Chondrocyte (in vitro differentiated cells): ENCODE data around the gene KRTAP10-10. TPM values are rescaled to one million over a fixed set of nuclear protein-coding genes. Genes with fewer than 3 reads are reported as not detected.

Source experiments
- DNase-seq: peaks from one replicate; pipeline ENCODE4 v3.0.0; 2021; ENCODE audit warnings: mixed read lengths, low spot score
- H3K27ac Mint-ChIP-seq: one replicate; pipeline ENCODE4 v1.8.0; 2021; ENCODE audit warnings: mild to moderate bottlenecking, moderate library complexity, mixed read lengths; ENCODE audit not compliant: unreplicated experiment
- H3K27me3 Mint-ChIP-seq: 2 replicates; pipeline ENCODE4 v1.8.0; 2021; ENCODE audit warnings: low read depth, mixed read lengths
- H3K36me3 Mint-ChIP-seq: 2 replicates; pipeline ENCODE4 v1.8.0; 2021; ENCODE audit warnings: low read depth, mixed read lengths
- H3K4me1 Mint-ChIP-seq: 2 replicates; pipeline ENCODE4 v1.8.0; 2021; ENCODE audit warnings: low read depth, mild to moderate bottlenecking, mixed read lengths
- H3K4me3 Mint-ChIP-seq: one replicate; pipeline ENCODE4 v1.8.0; 2021; ENCODE audit warnings: mild to moderate bottlenecking, moderate library complexity, mixed read lengths; ENCODE audit not compliant: unreplicated experiment
- H3K9me3 Mint-ChIP-seq: 2 replicates; pipeline ENCODE4 v1.8.0; 2021; ENCODE audit warnings: low read depth, mixed read lengths
- total RNA-seq: library from RNA; stranded (reverse); gene quantifications from 3 replicates; pipeline ENCODE4 v1.2.1, GENCODE V29; 2021
- TF ChIP-seq, protein P1 (sequence below): fragments of 200-600 bp; sonication (generic); IDR thresholded peaks from 2 replicates; pipeline ENCODE4 v1.5.0; 2021; ENCODE audit warnings: antibody characterized with exemption, mild to moderate bottlenecking, moderate library complexity

KRTAP10-10 gene
- total RNA-seq, 1 donor from 2014 or later: not detected

DNA sequence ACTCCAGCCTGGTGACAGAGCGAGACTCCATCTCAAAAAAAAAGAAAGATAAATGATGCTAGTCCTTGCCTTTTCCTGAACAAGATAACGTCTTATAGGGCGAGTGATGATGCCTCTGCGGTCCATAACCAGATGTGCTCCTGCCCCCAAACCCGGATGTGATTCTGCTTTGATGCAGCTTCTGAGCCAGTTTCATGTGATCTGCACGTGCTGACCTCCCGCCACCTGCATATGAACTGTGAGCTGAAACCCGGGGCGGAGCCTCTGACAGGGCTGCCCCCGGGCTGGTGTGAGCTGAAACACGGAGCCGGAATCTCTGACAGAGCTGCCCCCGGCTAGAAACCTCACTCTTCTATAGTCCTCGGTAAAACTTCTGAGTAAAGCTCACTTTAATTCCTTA lies 16.0 kb downstream of the KRTAP10-10 start:
- Mint-ChIP-seq H3K4me1 (no peaks in the 10 kb centered on the region), H3K9me3 (peaks cover 19% of the 10 kb centered on the region), H3K4me3 (no peak overlapping the region), H3K36me3 (peaks cover 7% of the 10 kb centered on the region), H3K27ac (no peak overlapping the region), H3K27me3 (peaks cover 23% of the 10 kb centered on the region)
- no peak for DNase-seq
- TF ChIP-seq, protein P1, sequence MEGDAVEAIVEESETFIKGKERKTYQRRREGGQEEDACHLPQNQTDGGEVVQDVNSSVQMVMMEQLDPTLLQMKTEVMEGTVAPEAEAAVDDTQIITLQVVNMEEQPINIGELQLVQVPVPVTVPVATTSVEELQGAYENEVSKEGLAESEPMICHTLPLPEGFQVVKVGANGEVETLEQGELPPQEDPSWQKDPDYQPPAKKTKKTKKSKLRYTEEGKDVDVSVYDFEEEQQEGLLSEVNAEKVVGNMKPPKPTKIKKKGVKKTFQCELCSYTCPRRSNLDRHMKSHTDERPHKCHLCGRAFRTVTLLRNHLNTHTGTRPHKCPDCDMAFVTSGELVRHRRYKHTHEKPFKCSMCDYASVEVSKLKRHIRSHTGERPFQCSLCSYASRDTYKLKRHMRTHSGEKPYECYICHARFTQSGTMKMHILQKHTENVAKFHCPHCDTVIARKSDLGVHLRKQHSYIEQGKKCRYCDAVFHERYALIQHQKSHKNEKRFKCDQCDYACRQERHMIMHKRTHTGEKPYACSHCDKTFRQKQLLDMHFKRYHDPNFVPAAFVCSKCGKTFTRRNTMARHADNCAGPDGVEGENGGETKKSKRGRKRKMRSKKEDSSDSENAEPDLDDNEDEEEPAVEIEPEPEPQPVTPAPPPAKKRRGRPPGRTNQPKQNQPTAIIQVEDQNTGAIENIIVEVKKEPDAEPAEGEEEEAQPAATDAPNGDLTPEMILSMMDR: no peak

DNA sequence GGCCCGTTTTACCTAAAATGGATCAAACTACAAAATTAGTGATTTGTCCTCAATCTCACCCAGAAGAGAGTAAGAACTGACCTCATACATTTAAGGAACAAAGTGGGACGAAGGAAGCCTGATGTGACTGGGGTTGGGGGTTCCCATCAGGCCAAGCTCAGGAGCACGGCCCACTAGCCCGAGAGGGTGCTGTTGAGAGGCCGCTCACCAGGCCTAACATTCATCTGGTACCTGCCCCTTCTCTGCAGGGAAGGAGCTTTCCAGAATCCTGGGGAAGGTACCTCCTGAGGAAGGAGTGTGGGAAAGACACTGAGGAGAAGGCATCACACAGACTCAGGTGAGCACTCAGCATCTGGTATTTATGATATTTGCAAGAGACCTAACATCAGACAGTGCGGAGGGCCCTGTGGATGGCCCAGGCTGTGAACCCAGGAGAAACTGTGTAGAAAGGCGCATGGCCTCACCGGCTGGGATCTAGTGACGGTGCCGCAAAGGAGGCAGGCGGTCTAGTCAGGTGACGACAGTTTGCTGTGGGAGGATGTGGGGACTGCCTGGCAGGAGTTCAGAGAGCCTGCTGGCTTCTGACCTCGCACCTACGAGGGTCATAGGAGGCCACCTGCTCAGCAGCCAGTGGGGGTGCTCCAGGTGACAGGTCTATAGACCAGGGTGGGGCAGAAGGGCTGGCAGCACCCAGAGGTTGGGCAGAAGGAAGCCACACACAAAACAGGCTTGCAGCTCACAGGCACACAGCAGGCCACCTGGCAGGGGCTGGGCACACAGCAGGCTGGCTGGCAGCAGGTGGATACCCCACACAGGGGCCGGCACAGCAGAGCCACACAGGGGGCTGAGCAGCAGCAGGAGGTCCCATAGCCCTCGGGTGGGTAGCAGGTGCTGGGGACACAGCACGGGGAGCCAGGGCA lies 16.8 kb downstream of the KRTAP10-10 start:
- no peak for DNase-seq
- H3K36me3 Mint-ChIP-seq: peaks cover 7% of the 10 kb centered on the region

DNA sequence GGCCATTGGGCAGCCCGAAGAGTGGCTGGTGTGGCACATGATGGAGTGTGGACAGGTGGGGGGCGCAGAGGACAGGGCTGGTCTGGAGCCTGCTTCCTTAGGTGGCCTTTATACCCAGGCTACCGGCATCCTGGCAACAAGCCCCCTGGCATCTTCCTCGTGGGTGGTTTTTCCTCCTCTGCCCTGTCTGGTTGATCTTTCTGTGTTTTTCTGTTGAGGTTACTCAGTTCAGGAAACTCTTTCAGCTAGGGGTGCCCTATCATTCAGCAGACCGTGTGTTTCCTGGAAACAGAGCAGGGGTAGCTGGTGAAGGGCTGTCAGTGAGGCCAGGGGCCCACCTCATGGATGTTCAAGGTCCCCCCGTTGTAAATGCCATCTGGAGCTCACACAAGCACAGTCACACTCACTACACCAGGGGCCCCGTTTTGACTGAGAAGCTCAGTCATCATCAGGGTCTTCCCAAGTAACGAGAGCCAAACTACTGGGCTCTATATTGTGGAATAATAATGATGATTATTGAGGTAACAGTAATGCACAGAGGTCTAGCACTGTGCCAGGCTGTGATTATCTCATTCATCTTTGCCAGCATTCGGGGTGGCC lies 17.5 kb downstream of the KRTAP10-10 start, which contains the start of gene KRTAP12-4:
KRTAP12-4 (minus strand) TSS at position 84 of the 600 bp plus-strand sequence; CDS start at position 39, 45 bp downstream.
- Mint-ChIP-seq H3K27me3 (peaks cover 33% of the 10 kb centered on the region), H3K9me3 (peaks cover 19% of the 10 kb centered on the region), H3K27ac (no peak within 1 kb of the TSS), H3K4me3 (no peak within 1 kb of the TSS), H3K4me1 (no peaks in the 10 kb centered on the region), H3K36me3 (peaks cover 7% of the 10 kb centered on the region)
- no peak for DNase-seq
- TF ChIP-seq, protein P1: no peak

More for the DNA sequence above, 16.8 kb downstream of the KRTAP10-10 start:
- Mint-ChIP-seq H3K9me3 (peaks cover 19% of the 10 kb centered on the region), H3K27me3 (peaks cover 25% of the 10 kb centered on the region), H3K27ac (no peak overlapping the region), H3K4me3 (no peak overlapping the region), H3K4me1 (no peaks in the 10 kb centered on the region)
- TF ChIP-seq, protein P1: no peak

DNA sequence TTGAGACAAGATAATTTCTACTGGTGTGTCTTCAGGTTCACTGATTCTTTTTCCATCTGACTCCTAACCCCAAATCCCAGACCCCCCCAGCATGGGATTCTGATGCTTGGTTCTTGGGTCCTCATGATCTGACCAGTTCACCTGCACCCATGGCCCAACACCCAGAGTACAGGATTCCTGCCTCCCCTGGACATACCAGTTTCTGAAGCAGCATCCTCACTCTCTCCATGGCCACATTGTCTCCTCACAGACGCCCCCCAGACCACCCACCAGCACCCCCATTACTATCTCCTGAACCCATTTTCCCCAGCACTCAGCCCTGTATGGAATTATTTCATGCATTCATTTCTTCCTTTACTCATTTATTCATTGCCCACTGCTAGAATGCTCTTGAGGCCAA lies 19.7 kb downstream of the KRTAP10-10 start:
- TF ChIP-seq, protein P1: no peak
- H3K9me3 Mint-ChIP-seq: peaks cover 19% of the 10 kb centered on the region
- no peak overlapping the region for H3K27ac Mint-ChIP-seq
- no peak for DNase-seq
- H3K36me3 Mint-ChIP-seq: peaks cover 8% of the 10 kb centered on the region
- no peaks in the 10 kb centered on the region for H3K4me1 Mint-ChIP-seq
- H3K4me3 Mint-ChIP-seq: no peak overlapping the region
- H3K27me3 Mint-ChIP-seq: peaks cover 38% of the 10 kb centered on the region
